GM10847 (cell line): ENCODE results near the gene BGLAP.

Experiments used
- POLR2A ChIP-seq: IDR thresholded peaks from 2 replicates; pipeline ENCODE4 v1.6.1; 2011; ENCODE audit not compliant: insufficient read length; ENCODE audit errors: extremely low read depth

Gene BGLAP

DNA sequence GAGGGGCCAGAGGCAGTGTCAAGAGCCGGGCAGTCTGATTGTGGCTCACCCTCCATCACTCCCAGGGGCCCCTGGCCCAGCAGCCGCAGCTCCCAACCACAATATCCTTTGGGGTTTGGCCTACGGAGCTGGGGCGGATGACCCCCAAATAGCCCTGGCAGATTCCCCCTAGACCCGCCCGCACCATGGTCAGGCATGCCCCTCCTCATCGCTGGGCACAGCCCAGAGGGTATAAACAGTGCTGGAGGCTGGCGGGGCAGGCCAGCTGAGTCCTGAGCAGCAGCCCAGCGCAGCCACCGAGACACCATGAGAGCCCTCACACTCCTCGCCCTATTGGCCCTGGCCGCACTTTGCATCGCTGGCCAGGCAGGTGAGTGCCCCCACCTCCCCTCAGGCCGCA, at the start of gene BGLAP:
Gene BGLAP (plus strand): TSS at position 259 of the 400 bp plus-strand sequence. CDS start 48 bp downstream, at position 307.
- TF ChIP-seq POLR2A, result no peak

DNA sequence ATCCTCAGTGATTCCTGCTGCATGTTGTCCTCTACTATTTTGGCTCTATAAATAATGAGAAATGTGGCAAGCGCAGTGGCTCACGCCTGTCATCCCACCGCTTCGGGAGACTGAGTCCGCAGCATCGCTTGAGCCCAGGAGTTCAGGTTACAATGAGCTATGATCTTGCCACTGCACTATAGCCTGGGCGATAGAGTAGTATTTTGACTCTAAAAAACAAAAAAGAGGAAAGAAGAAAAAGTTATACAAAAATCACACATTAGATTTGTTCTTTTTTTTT, 48.8 kb upstream of the BGLAP start:
- no peak for TF ChIP-seq POLR2A

DNA sequence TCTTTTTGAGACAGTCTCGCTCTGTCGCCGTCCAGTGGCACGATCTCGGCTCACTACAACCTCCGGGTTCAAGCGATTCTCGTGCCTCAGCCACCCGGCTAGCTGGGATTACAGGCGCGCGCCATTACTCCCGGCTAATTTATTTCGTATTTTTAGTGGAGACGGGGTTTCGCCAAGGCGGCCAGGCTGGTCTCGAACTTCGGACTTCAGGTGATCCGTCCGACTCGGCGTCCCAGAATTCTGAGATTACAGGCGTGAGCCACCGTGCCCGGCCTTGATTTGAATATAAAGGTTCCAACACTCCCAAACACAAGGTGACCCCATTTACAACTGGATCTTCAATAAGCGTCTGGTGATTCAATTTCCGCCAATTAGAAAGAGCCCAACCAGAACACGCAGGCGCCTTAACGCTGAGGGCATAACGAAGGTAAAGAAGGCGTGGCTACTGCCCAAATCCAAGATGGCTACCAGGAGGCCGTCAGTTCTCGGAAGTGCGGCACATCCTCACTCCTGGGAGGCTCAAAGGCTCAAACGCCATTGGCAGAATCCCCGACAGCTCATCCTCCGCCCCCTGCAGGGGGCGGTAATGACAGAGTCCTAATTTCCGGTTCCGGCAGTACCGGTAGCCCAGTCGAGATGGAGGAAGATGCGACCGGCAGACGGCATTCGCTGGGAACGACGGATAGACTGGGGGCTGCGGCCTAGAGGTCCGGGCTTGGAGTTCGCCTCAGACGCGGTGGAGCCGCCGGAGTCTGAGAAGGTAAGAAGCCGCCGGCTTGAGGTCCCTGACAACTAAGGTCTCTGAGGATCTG, 48.3 kb upstream of the BGLAP start, which contains the start of gene SLC25A44:
Gene SLC25A44 (plus strand): TSS at position 617 of the 812 bp plus-strand sequence. CDS start 5,744 bp downstream, outside the sequence.
- TF ChIP-seq POLR2A, result peak; percentile 67

DNA sequence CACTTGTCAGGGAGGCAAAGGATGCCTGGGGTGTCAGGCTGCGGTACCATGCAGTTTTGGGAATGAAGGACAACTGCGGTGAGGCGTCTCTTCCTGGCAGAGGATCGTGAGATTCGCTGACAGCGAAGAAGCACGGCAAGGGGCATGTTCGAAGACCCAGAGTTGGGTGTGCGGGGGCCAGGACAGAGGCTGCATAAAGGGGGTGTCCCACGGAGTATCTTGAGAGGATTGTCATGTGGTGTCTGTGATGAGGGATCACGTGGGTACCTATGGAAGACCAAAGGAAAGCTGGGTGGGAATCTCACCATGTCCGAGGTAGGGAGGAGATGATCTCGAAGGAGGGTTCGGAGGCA, 47.7 kb upstream of the BGLAP start:
- TF ChIP-seq POLR2A, result no peak

DNA sequence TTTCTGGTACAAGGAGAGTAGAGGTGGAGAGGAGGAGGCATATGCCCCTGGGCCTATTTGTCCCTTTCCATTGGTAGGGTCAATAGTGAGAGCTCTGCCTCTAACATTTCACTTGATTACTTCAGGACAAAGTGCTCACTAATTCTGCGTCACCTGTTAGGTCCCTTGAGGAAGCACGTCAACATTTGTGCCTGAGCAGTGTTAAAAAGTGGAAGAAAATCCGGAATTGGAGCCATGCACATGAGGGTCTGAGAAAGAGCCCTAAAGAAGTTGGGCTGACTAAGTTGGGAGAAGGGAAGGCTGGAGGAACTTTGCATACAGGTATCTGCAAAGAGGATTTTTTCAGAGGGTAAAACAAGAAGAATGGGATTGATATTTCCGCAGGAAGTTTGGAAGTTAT, 46.1 kb upstream of the BGLAP start:
- no peak for TF ChIP-seq POLR2A

DNA sequence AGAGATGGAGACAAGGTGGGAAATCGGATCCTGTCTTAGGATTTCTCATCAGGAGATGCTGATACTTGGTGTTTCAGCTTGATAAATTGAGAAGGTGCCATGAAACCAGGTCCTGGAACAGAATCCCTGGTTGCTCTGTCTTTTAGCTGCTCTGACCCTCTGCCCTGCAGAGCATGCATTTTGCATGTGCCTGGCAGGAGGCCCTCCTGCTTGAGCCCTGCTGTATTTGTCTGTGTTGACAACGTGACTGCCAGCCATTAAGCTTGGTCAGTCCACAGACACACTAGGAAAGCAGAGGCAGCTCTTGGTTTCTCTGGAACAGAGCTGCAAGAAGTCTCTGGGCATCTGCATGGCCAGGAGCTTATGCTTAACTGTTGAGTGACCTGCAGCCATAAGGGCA, 45.5 kb upstream of the BGLAP start:
- no peak for TF ChIP-seq POLR2A

DNA sequence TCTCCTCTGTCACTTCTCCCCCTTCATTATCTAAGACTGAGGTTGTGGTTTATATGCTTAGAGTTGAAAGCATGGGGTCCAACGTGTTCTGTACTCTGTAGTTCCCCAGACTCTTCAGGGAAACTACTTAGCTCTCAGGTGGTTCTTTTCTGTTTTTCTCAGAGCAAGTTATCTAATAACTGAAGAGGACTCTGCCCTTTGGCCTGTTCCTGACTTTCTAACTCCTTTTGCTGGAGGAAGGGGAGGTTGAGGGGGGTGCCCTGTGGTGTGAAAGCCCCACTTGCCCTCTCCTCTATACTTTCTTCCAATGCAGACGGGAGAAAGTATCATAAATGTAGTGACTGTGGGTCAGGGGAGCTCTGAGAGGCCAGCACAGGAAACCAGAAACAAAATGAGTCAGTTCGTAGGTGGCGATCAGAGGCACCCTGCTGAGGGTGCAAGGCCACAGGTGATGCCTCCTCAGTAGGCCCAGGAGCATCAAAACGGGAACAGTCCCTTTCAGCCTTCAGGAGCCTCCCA, 43.1 kb upstream of the BGLAP start:
- no peak for TF ChIP-seq POLR2A

DNA sequence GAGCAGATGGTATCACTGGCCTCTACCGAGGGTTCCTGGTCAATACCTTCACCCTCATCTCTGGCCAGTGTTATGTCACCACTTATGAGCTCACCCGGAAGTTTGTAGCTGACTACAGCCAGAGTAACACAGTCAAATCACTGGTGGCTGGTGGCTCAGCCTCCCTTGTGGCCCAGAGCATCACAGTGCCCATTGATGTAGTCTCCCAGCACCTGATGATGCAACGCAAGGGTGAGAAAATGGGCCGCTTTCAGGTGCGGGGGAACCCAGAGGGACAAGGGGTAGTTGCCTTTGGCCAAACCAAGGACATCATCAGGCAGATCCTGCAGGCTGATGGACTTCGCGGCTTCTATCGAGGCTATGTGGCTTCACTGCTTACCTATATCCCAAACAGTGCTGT, 41.9 kb upstream of the BGLAP start:
- TF ChIP-seq POLR2A, result no peak

DNA sequence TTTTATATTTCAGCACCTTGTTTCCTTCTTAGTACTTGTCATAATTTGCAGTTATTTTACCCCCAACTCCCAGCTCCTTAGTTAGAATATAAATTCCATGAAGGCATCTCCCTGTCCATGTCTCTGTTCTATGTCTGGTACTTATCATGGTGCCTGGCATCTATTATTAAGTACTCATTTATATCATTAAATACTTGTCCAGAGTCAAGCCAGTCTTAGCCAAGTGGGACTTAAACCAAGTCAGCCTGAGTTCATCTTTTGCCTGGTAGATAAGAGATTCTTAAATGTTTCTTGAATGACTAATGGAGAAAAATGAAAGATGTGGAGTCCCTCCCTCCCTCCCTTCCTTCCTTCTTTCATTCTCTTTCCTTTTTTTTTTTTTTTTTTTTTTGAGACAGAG, 38.7 kb upstream of the BGLAP start:
- TF ChIP-seq POLR2A, result no peak

DNA sequence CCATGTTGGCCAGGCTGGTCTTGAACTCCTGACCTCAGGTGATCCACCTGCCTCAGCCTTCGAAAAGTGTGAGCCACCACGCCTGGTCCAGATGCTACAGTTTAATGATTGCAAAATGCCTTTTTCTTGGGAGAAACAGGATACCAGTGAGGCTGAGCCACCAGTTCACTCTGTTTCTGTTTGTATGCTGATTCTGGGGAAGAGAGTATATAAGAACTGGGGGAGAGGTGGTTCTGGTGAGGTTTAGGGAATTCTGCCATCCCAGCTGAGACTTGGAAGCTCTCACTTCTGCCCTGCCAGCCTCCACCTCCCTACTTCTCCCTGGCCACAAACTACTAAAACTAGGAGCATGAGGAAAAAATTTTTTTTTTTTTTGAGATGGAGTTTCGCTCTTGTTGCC, 37.3 kb upstream of the BGLAP start:
- TF ChIP-seq POLR2A, result no peak

DNA sequence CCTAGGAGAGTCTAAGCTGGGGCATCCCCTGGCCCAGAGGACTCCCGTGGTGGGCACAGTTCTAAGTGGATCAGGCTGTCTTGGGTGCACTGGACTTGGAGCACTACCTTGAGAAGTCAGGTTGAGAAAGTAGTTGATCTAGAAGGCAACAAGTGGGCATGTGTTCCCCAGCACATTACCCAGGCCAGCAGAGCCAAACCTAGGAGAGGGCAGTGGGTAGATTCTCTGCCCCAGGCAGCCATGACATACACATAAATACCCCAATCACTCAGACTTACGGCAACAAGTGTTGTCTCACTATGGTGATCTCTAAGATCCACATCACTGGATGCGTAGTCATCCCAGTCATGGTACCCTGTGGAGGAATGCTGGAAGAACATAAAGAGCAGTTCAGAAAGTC, 30.7 kb upstream of the BGLAP start:
- TF ChIP-seq POLR2A, result no peak

DNA sequence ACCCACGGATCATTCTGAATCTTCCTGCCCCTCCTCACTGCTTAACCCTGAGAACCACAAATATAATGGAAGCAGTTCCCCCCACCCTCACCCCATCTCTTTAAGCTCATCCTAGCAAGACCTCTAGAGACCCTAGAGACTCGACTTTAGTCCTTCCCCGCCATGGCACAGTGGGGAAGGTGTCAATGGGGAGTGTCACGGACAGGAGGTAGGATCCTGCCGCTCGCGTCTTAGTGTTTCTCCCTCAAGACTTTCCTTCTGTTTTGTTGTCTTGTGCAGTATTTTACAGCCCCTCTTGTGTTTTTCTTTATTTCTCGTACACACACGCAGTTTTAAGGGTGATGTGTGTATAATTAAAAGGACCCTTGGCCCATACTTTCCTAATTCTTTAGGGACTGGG, 29.9 kb upstream of the BGLAP start:
- no peak for TF ChIP-seq POLR2A

DNA sequence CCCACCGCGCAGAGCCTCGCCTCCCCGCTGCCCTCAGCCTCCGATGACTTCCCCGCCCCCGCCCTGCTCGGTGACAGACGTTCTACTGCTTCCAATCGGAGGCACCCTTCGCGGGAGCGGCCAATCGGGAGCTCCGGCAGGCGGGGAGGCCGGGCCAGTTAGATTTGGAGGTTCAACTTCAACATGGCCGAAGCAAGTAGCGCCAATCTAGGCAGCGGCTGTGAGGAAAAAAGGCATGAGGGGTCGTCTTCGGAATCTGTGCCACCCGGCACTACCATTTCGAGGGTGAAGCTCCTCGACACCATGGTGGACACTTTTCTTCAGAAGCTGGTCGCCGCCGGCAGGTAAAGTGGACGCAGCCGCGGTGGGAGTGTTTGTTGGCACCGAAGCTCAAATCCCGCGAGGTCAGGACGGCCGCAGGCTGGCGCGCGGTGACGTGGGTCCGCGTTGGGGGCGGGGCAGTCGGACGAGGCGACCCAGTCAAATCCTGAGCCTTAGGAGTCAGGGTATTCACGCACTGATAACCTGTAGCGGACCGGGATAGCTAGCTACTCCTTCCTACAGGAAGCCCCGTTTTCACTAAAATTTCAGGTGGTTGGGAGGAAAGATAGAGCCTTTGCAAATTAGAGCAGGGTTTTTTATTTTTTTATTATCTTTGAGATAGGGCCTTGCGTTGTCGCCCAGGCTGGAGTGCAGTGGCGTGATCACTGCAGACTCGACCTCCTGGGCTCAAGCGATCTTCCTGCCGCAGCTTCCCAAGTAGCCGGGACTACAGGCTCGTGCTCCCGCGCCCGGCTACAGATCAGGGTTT, 28.9 kb upstream of the BGLAP start, which contains the start of gene PMF1:
Gene PMF1 (plus strand): TSS at position 175 of the 811 bp plus-strand sequence. CDS start 9 bp downstream, at position 184.
- peak; percentile 61 for TF ChIP-seq POLR2A

DNA sequence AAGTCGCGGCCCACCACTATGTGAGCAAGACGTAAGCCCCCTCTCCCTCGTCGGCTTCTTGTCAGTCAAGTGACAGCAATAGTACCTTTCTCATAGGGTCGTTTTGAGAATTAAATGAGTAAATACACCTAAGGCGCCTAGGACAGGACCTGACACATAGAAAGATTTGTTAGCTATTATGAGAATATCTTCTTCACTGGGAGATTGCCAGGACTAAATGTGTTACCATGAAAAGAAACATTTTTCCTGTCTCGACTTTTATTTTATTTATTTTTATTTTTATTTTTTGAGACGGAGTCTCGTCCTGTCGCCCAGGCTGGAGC, 28.4 kb upstream of the BGLAP start:
- no peak for TF ChIP-seq POLR2A

DNA sequence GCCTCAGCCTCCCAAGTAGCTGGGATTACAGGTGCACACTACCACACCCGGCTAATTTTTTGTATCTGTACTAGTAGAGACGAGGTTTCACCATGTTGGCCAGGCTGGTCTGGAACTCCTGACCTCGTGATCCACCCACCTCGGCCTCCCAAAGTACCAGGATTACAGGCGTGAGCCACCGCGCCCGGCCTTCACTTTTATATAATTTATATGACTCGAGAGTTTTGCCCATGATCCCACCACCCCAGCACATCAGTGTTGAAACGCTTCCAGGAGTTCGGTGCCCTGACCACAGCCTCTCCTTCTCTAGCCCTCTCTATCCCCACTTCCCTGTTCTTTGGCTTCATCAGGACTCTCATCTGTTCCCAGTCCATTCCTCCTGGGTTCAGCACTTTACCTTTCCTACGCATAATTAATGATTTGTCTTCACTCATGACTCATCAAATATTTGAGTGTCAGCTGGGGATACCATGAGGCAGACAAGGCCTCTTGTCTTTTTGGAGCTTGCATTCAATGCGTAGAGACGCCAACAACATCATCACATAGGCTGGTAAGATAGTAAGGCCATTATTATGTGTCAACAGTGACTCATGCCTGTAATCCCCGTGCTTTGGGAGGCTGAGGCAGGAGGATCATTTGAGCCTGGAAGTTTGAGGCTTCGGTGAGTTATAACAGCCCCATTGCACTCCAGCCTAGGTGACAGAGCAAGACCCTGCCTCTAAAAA, 27.8 kb upstream of the BGLAP start:
- no peak for TF ChIP-seq POLR2A

DNA sequence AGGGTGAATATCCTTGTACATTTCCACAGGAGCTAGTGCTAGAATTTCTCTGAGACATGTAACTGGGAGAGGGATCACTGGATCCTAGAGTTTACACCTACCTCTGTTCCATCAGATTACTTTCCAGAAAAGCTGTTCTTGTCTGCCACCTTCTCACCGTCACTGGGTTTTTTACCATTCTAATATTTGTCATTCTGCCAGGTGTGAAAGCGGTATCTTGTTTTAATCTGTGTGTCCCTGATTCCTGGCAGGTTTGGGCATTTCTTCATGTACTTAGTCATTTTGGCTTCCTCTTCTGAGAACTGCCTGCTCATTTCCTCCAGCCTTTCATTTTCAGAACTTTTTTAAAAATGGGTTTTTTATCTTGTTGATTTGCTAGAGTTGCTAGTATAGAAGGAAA, 24.1 kb upstream of the BGLAP start:
- TF ChIP-seq POLR2A, result no peak
